Measurements from ENCODE around the gene LDHAL6B. TPM values are rescaled to one million over a fixed set of nuclear protein-coding genes. Genes with fewer than 3 reads are reported as not detected.
A peak's percentile ranks its signal among the peaks of the same experiment; 100 is the strongest.

LDHAL6B gene
- total RNA-seq, 1 donor from 2014 or later, result not detected

- DNase-seq (ENCODE audit: extremely low spot score, unreplicated experiment), result no peak
- Mint-ChIP-seq H3K4me3 (no peak overlapping the region), H3K36me3 (peaks cover 44% of the 10 kb centered on the region), H3K4me1 (ENCODE audit: unreplicated experiment) (no peaks in the 10 kb centered on the region), H3K27ac (no peak overlapping the region), H3K27me3 (no peaks in the 10 kb centered on the region), H3K9me3 (no peaks in the 10 kb centered on the region)
- TF ChIP-seq CTCF (conservative IDR thresholded peaks at IDR 0.05), result no peak
These were observed 2.1 kb downstream of the LDHAL6B start for GRCh38 chr15:59208613-59209249.

- no peaks in the 10 kb centered on the region for H3K4me1 Mint-ChIP-seq (ENCODE audit: unreplicated experiment)
- peak overlapping the region; percentile 22 for H3K27ac Mint-ChIP-seq
- H3K36me3 Mint-ChIP-seq, result peaks cover 39% of the 10 kb centered on the region
- H3K27me3 Mint-ChIP-seq, result no peaks in the 10 kb centered on the region
- TF ChIP-seq CTCF (conservative IDR thresholded peaks at IDR 0.05), result no peak
- H3K9me3 Mint-ChIP-seq, result no peaks in the 10 kb centered on the region
- no peak for DNase-seq (ENCODE audit: extremely low spot score, unreplicated experiment)
- no peak overlapping the region for H3K4me3 Mint-ChIP-seq
These were observed 3.5 kb downstream of the LDHAL6B start for GRCh38 chr15:59210186-59210585.

- H3K27ac Mint-ChIP-seq, result no peak overlapping the region
- H3K36me3 Mint-ChIP-seq, result peaks cover 20% of the 10 kb centered on the region
- no peaks in the 10 kb centered on the region for H3K27me3 Mint-ChIP-seq
- H3K4me3 Mint-ChIP-seq, result no peak overlapping the region
- no peak for DNase-seq (ENCODE audit: extremely low spot score, unreplicated experiment)
- H3K9me3 Mint-ChIP-seq, result no peaks in the 10 kb centered on the region
- no peak for TF ChIP-seq CTCF (conservative IDR thresholded peaks at IDR 0.05)
- H3K4me1 Mint-ChIP-seq (ENCODE audit: unreplicated experiment), result no peaks in the 10 kb centered on the region
These were observed 10.3 kb downstream of the LDHAL6B start for GRCh38 chr15:59216911-59217310.

GRCh38 chr15:59217876-59218498, 11.3 kb downstream of the LDHAL6B start:
- no peak for DNase-seq (ENCODE audit: extremely low spot score, unreplicated experiment)
- H3K27me3 Mint-ChIP-seq, result no peaks in the 10 kb centered on the region
- no peaks in the 10 kb centered on the region for H3K4me1 Mint-ChIP-seq (ENCODE audit: unreplicated experiment)
- peaks cover 25% of the 10 kb centered on the region for H3K36me3 Mint-ChIP-seq
- TF ChIP-seq CTCF (conservative IDR thresholded peaks at IDR 0.05), result no peak
- H3K4me3 Mint-ChIP-seq, result no peak overlapping the region
- no peaks in the 10 kb centered on the region for H3K9me3 Mint-ChIP-seq
- no peak overlapping the region for H3K27ac Mint-ChIP-seq

- no peak overlapping the region for H3K27ac Mint-ChIP-seq
- TF ChIP-seq CTCF (conservative IDR thresholded peaks at IDR 0.05), result no peak
- H3K27me3 Mint-ChIP-seq, result no peaks in the 10 kb centered on the region
- no peak for DNase-seq (ENCODE audit: extremely low spot score, unreplicated experiment)
- peaks cover 26% of the 10 kb centered on the region for H3K36me3 Mint-ChIP-seq
- H3K4me3 Mint-ChIP-seq, result no peak overlapping the region
- no peaks in the 10 kb centered on the region for H3K9me3 Mint-ChIP-seq
- H3K4me1 Mint-ChIP-seq (ENCODE audit: unreplicated experiment), result no peaks in the 10 kb centered on the region
These were observed 12.1 kb downstream of the LDHAL6B start for GRCh38 chr15:59218710-59219109.

All from type B pancreatic cell (in vitro differentiated cells).